NCI-H2227 (cell line): ENCODE data around the gene CD59.
A peak's percentile ranks its signal among the peaks of the same experiment; 100 is the strongest.
"Not testable (repeated sequence)": the region's sequence is repeated elsewhere in the genome, so short reads cannot be mapped to it uniquely, and the experiment has no call there.

Experiments used
- DNase-seq: peaks from one replicate; lab custom pipeline; 2025; ENCODE audit not compliant: unreplicated experiment; lab: John Stamatoyannopoulos, UW

The CD59 gene

DNA sequence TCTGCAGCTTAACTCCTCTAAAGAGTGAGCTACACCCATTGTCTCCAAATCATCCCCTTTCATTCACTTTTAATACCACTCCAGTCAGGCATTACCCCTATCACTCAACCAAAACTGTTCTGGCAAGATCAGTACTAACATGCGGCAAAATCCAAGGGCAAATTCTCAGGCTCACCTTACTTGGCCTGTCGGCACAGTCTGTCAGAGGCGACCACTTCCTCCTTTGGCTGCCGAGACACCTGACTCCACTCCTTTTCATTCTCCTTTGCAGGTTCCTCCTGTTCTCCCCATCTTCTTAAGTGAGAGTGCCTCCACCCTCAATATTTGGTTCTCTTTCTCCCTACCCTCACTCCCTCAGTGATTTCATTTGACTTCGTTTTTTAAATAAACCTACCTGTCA is 39.8 kb downstream of the CD59 start:
- no peak for DNase-seq

DNA sequence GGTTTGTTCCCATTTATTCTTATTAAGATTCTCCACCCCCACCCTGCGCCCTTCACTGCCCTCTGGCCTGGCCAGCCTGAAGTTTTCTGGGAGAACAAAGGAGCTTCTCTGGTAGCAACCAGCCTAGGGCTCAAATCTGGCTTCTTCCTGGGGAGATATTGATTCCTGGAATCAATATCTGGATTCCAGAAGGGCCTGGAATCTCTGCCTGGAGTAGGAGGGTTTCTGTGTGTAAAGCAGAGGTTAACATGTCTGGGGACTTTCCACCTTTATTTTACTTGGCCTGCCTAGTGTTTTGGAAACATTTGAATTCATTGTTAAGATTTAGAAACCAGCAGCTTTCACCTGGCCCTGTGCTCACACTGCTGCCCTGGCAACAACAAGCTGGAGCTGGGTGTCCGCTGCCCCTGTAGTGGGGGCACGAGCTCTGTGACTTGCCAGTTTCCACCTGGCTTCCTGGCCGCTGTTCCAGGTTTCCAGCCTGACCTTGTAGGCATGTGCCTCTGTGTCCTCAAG is 41.1 kb downstream of the CD59 start:
- DNase-seq, result no peak

DNA sequence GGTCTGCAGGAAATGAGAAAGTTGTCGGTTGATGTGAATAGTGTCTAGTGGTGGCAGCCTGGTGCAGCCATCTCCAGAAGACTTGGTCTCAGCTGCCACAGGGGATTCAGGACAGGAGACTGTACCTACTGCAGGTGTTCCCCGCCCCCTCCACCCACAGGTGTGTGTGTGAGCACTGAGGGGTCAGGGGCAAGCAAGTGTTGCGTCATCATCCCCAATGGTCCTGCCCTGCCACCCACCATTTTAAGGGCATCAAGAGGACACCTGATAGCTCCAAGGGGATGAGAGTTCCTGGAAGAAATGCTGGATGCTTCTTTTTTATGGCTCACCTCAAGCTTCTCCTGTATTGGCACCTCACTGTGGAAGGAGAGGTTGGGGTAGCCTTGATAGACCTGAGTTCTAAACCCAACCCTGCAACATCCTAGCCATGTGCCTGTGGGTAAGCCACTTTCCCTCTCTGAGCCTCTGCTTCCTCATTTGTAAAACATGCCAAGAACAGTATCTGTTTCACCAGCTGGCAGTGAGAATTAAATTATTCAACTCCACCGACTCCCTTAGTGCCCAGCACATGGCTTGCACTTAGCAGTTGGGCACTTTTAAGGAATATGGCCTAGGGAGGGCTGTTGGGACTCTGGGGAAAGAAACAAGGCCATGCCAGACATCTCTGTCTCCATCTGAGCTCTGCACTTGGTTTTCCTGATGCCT is 41.7 kb downstream of the CD59 start:
- DNase-seq, result no peak

DNA sequence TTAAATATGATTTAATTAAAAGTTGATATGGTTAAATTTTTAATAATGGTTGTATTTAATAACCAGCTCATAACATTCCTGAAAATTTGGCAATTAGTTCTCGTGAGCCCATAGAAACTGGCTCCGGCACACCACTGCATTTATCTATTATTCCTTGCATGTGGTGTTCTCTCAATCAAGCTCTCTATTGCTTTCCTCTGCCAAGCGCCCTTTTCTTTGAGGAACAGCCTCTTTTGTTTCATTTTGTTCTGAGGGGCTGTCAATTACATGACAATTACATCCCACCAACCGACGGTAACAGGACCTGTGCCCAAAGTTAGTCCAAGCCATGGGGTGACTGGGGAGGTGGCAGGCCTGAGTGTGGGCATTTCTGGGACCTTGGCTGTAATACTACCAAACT is 43.7 kb downstream of the CD59 start:
- no peak for DNase-seq

DNA sequence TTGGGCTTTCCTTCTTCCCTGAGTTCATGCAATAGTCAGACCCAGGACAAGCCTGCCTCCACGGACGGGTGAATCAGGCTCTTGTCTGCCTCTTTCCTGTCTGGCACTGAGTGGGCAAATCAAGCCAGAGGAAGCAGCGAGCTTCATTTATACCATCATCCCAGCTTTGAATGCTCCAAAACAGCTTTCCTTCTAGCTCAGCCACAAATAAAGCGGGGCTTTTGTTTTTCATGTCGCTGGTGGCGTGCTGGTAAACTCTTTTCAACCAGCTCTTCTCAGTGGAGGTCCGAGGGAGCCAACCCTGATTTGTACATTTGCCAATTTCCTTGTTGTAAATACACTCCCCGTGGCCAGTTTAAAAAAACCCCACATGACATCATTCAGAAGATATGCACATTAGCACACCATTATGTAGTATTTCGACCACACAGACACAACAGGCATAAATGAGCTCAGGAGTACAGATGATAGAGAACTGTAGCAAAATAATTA is 44.2 kb downstream of the CD59 start:
- DNase-seq, result no peak

DNA sequence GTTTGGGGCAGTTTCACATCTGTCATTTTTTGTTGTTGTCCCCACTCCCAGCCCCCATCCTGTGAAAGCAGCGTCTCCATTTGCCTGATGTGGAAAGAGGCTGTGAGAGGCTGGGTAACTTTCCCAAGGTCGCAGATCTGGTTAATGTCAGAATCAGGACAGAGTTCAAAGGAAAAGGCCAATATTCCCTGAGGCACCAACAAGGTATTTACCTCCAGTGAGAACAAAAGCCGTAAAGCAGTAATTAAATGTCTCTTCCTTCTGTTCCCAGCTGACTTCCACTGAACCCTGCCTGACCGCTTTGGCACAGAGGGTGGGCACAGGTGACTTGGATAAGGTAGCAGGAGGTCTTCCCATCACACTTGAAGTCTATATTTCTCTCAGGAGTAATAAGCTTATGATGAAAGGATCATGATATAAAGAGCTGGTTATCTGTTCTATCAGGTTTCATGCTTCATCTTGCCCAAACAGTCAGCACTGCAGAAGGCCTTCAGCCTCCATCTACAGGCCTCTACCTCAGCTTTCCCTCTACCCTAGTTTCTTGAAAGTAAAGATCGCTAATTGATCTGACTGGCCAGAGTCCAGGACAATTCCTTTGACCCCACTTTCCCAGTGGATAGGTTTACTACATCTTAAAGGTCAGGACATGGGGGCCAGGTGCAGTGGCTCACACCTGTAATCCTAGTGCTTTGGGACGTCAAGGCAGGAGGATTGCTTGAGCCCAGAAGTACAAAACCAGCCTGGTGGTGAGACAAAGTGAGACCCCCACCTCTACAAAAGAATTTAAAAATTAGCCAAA is 45.0 kb downstream of the CD59 start:
- no peak for DNase-seq

DNA sequence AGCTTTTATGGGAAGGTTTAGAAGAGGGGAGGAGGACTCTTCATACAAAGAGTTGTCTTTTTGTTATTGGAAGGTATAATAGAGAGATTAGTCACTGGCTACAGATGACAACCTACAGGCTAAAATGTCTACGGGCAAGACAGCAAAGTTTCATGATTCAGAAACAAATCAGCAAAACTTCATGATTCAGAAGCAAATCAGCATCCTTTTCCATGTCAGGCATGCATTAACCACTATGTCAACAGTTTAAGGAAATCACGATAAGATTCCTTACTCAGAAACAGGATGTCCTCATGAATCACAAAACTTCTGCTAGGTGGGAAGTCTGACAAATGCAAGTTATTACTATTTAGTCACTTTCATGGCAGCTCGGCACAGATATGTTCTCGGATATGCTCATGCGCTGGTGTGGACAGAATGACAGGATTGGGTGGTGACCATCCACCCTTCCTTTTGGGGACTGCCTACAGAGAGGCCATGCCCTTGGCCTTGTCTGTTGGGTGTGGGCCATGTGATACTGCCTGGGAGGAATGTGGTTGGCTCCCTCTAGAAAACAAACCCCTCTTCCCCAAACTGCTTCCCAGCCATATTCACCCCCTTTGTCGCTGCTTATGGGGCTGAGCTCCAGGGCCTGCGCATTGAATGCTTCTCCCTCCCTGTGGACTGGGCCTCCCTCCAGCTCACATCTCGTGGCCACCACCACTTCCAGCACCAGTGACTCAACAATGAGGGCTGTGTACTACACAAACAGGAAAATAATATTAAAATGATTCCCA is 45.7 kb downstream of the CD59 start:
- no peak for DNase-seq

DNA sequence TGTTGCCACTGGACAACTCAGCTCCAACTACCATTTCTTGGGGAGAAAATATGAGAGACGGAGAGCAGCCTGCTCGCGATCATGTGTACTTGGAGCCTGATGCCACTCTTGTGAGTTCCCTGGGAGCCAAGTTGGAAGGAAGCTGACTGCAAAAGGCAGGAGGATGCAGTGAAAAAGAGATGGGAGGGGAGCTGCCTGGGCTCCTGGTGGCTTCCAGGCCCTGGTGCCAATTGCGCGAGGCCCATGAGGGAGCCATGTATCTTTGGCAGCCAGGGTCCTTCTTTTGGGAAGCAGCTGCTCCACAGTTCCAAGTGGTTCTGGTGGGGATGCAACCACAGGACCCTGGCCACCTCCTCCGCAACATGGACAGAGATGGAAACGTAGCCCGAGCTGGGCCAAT is 46.7 kb downstream of the CD59 start:
- DNase-seq, result no peak

DNA sequence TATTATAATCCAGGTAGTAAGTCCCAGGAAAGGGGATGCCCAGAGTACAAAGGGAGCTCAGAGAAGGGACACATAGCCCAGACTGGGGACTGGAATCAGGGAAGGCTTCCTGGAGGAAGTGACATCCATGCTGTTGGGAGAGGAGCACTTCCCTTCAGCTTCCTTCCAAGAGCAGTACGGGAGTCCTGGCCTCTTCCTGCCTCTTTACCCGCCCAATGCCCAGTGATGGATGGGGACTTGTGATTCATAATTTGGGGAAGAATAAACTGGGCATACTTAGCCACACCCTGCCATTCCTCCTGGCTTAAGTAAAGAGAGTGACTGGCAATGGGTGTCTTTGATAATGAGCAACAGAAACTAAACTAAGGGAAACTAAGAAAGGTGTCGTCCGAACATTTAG is 47.1 kb downstream of the CD59 start:
- DNase-seq, result no peak

DNA sequence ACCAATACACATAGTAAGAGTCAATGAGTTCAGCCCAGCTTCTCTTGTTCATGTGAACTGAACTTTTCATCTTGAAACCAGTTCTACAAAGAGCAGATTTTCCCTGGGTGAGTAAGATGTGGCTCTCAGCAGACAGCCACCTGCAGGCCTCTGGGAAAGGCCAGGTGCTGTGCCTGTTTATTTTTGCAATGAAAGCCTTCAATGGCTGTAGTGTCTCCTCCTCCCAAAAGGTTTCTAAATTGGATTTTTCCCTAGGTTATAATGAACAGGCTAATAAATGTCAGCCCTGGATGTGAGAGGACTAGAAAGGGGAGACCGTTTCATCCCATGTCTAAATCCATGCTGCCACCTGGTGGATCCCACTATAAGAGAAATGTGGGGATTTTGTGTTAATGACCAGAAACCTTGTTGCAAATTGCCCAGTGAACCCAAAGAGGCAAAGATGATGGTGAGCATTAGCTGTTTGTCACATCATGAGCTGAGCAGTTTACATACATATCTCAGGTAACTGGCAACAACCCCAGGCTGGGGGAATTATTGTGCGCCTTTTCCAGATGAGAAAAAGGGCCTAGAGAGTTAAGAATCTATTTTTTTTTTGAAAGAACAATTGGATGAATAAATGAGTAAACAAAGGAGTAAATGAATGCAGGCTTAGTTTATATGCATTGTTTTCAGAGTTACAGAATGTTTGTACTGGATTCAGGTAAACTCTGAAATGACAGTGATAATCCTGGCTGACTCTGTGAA is 48.3 kb downstream of the CD59 start:
- peak; percentile 79 for DNase-seq

DNA sequence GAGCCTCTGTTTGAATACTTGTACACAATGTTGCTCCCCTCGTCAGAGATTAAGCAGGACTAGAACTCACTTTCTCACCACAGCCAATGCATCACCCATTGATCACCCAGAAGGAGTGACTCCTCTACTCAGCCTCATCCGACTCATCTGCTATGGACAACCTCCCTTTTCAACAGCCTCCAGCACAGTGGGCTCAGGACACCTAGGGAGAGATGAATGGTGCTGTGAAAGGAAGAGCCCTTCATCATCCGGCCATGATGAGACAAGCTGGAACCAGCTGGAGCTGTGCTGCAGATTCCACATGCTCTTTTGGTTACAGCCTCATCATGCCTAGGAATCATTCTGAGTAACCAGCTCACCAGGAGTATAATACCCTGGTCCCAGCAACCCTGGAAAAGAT is 51.1 kb downstream of the CD59 start:
- no peak for DNase-seq

DNA sequence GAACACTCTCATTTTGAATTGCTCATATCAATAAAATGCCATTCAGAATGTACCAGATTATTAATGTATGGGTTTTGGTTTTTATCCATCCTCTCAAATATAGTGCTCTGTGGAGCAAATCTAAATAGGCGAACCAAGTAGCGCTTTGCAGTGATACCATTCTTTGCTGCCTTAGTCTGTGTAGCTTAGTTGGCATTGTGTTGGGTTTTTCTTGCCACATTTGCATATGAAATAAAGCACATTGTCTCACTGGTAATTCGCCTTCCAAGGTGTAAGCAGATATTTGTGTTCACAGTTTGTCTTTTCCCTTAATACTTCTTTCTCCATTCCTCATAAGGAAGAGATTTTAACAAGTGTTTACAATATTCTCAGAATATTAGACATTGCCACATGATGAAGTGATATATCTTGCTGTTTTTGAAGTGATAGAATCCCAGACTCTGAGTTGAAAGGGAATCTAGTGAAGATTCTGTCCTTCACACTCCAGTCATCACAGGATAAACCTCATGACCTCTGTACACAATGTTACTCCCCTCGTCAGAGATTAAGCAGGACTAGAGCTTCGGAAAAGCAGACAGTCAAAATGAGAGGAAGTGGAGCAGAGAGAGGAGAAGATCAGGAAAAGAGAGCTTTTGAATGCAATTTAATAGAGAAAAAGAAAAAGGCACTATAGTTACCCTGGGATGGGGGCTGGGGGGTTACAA is 52.1 kb downstream of the CD59 start:
- DNase-seq, result no peak

DNA sequence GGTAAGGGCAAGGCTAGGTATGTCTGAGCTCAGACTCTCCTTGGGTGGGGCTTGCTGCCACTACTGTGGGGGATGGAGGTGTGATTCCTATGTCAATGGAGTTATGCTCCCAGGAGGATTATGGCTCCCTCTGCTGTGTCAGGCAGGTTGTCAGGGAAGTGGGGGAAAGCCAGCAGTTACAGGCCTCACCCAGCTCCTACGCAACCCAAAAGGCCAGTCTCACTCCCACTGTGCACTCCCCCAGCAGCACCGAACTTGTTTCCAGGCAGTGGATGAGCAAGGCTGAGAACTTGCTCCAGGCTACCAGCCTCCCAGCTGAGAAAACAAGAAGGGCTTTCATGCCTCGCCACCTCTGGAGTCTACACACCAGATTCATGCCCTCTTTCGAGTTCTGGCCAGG is 53.8 kb downstream of the CD59 start:
- DNase-seq, result no peak

DNA sequence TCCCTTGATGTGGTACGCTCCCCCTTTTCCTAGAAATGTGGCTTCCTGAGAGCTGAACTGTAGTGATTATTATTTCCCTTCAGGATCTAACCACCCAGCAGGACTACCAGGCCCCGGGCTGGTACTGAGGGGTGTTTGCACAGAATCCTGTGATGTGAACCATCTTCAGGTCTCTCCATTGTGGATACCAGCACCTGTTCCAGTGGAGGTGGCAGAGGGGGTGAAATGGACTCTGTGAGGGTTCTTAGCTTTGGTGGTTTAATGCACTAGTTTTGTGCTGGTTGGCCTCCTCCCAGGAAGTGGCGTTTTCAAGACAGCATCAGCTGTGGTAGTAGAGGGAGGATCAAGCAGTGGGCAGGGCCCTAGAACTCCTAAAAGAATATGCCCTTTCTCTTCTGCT is 54.2 kb downstream of the CD59 start:
- no peak for DNase-seq

DNA sequence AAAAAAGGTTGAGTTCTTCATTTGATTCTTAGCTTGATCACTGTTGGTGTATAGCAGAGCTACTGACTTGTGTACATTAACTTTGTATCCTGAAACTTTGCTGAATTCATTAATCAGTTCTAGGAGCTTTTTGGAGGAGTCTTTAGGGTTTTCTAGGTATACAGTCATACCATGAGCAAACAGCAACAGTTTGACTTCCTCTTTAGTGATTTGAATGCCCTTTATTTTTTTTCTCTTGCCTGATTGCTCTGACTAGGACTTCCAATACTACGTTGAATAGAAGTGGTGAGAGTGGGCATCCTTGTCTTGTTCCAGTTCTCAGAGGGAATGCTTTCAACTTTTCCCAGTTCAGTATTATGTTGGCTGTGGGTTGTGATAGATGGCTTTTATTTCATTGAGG is 57.6 kb downstream of the CD59 start:
- not testable (repeated sequence) for DNase-seq

DNA sequence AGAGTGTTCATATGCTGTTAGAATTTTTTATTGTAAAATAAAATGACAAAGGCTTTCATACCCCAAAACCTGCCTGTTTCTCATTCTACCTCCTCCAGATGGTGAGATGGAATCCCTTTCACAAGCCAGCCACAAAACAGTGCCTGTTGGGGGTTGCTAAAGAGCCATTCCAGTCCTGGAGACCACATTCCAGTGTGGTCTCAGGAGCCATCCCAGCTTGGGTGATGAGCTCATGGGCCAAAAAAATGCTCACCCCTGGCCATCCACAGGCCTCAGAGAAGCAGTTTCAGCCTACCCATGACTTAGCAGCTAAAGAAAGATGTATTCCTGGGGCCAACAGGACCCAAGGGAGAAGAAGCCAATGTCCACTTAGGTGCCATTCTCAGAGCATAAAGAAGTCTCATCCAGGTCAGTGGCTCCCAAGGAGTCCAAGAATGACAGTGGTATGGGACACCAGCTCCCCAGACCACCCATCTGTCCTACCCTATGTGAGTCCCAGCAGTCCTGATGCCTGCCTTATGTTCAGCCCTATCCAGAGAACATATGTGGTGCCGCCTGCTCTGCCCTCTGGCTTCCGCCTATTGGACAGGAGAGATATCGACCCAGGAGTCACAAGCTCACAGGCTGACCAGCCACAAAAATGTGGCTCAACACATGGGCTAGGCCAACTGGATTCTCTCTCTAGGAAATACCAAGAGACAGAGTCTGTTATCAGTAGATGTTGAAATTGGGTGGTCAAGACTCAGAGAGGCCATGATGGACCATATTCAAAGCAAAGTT is 62.0 kb downstream of the CD59 start:
- DNase-seq, result no peak

DNA sequence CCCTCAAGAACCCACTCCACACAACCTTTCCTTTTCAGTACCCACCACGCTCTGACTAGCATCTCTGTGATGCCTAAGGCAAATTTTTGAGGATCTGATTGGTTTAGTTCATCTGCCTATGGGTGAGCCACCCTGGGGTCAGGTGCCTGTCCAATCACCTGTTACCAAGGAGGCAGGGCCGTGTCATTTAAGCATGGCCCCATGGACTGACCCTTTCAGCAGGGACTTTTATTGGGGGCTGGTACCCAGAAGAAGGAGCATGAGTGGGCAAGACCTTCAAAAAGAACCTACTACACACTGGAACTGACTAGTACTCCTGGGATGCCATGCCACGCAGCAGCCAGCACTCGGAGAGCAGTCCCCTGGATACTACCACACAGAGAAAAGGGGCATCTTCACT is 64.0 kb downstream of the CD59 start:
- DNase-seq, result no peak

DNA sequence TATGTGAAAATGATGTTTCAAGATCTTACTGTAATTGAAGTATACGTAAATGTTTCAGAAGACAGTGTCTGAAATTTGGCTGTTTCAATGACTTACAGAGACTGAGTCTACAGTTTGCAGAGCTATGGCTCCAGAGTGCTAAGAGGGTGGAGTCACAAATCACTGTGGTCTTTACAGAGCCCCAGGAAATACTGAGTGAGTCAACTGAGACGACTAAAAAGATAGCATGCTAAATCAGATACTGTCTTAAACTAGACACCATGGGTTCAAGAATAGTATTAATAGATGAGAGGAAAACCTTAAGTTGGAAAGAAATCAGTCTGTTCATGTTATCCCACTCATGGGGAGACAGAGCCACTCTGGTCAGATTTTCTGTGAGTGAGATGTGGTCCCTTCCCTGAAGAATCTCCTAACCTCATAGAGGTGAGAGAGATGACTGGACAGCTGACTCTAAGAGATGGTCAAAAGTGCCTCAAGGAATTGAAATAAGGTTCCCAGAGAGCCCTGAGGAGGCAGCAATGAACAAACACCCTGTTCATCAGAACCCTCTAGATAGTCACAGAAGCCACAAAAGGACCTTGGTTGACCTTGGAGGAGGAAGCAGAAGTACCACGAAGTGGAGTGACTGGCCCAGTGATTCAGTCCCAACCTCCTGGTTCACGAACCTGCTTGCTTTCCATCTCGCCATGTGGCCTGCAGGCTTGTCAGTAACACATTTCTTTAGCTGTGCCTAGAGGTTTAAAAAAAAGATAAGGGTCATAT is 65.8 kb downstream of the CD59 start:
- DNase-seq, result no peak
